ENCODE measurements around the gene PRCC.
A peak's percentile ranks its signal among the peaks of the same experiment; 100 is the strongest.

The PRCC gene

GRCh38 chr1:156767101-156767878 lies at the start of gene PRCC:
Gene PRCC, plus strand, starts transcription at chr1:156767535. Its CDS starts 237 bp downstream, at chr1:156767772.
- TF ChIP-seq CTCF (IDR thresholded peaks at IDR 0.05; ENCODE audit: low read depth, low read length) = no peak
- peak; percentile 100 for DNase-seq (ENCODE audit: extremely low read depth, low read depth)

GRCh38 chr1:156721131-156721530 lies 46.2 kb upstream of the PRCC start:
- TF ChIP-seq CTCF (IDR thresholded peaks at IDR 0.05; ENCODE audit: low read depth, low read length) = no peak
- no peak for DNase-seq (ENCODE audit: extremely low read depth, low read depth)

GRCh38 chr1:156721535-156721934 lies 45.8 kb upstream of the PRCC start:
- DNase-seq (ENCODE audit: extremely low read depth, low read depth) = no peak
- TF ChIP-seq CTCF (IDR thresholded peaks at IDR 0.05; ENCODE audit: low read depth, low read length) = no peak

- DNase-seq (ENCODE audit: extremely low read depth, low read depth) = peak; percentile 78
- TF ChIP-seq CTCF (IDR thresholded peaks at IDR 0.05; ENCODE audit: low read depth, low read length) = peak; percentile 96
Measured at GRCh38 chr1:156725683-156726280, 41.6 kb upstream of the PRCC start.

GRCh38 chr1:156726549-156727226 lies 40.6 kb upstream of the PRCC start:
- DNase-seq (ENCODE audit: extremely low read depth, low read depth) = no peak
- peak; percentile 65 for TF ChIP-seq CTCF (IDR thresholded peaks at IDR 0.05; ENCODE audit: low read depth, low read length)

GRCh38 chr1:156727492-156727891 lies 39.8 kb upstream of the PRCC start:
- TF ChIP-seq CTCF (IDR thresholded peaks at IDR 0.05; ENCODE audit: low read depth, low read length) = no peak
- DNase-seq (ENCODE audit: extremely low read depth, low read depth) = no peak

Measured in AG09319 (cell line).